Astrocyte (in vitro differentiated cells and primary cell): ENCODE data around the gene SATB2. TPM values are rescaled to one million over a fixed set of nuclear protein-coding genes. Genes with fewer than 3 reads are reported as not detected.

Experiments used
- DNase-seq: peaks from one replicate; pipeline ENCODE4 v3.0.0-alpha.2; 2010; ENCODE audit warnings: low read depth
- FAIRE-seq: peaks from 2 replicates; lab custom pipeline; 2011; peaks lifted over from hg19 to GRCh38; lab: Jason Lieb, UNC
- H2AFZ ChIP-seq: 2 replicates; pipeline ENCODE4 v1.6.0; 2012; ENCODE audit warnings: low read depth, low read length, inconsistent platforms
- H3K27ac ChIP-seq: 2 replicates; pipeline ENCODE4 v1.5.1; 2011; ENCODE audit warnings: low read depth, low read length, inconsistent platforms
- H3K27me3 ChIP-seq: 2 replicates; pipeline ENCODE4 v1.6.0; 2011; ENCODE audit warnings: low read length, inconsistent platforms; ENCODE audit not compliant: insufficient read depth
- H3K36me3 ChIP-seq: 2 replicates; pipeline ENCODE4 v1.5.1; 2011; ENCODE audit warnings: low read length, inconsistent platforms; ENCODE audit not compliant: insufficient read depth
- H3K4me1 ChIP-seq: 2 replicates; pipeline ENCODE4 v1.5.1; 2011; ENCODE audit warnings: low read length, inconsistent platforms; ENCODE audit not compliant: insufficient read depth
- H3K4me2 ChIP-seq: 2 replicates; pipeline ENCODE4 v1.6.0; 2012; ENCODE audit warnings: low read length, inconsistent platforms
- H3K4me3 ChIP-seq: 2 replicates; pipeline ENCODE4 v1.5.1; 2011; ENCODE audit warnings: low read depth, mild to moderate bottlenecking, low read length, inconsistent platforms; ENCODE audit not compliant: insufficient read depth
- H3K79me2 ChIP-seq: 2 replicates; pipeline ENCODE4 v1.6.0; 2012; ENCODE audit warnings: mild to moderate bottlenecking, low read length, inconsistent platforms; ENCODE audit not compliant: insufficient read depth
- H3K9ac ChIP-seq: 2 replicates; pipeline ENCODE4 v1.6.0; 2012; ENCODE audit warnings: mild to moderate bottlenecking, low read length, inconsistent platforms
- H3K9me3 ChIP-seq: 2 replicates; pipeline ENCODE4 v1.5.1; 2012; ENCODE audit warnings: low read depth, mild to moderate bottlenecking, low read length, inconsistent platforms; ENCODE audit not compliant: insufficient read depth
- H4K20me1 ChIP-seq: 2 replicates; pipeline ENCODE4 v1.6.0; 2012; ENCODE audit warnings: low read length, inconsistent platforms; ENCODE audit not compliant: insufficient read depth
- H3K27ac Mint-ChIP-seq: one replicate; pipeline ENCODE4 v1.8.0; 2021; ENCODE audit warnings: mild to moderate bottlenecking, mixed read lengths; ENCODE audit not compliant: unreplicated experiment
- H3K27me3 Mint-ChIP-seq: one replicate; pipeline ENCODE4 v1.8.0; 2021; ENCODE audit warnings: low read depth, mixed read lengths; ENCODE audit not compliant: unreplicated experiment
- H3K36me3 Mint-ChIP-seq: one replicate; pipeline ENCODE4 v1.8.0; 2021; ENCODE audit warnings: low read depth, mixed read lengths; ENCODE audit not compliant: unreplicated experiment
- H3K4me1 Mint-ChIP-seq: one replicate; pipeline ENCODE4 v1.8.0; 2021; ENCODE audit warnings: low read depth, mixed read lengths; ENCODE audit not compliant: unreplicated experiment
- H3K4me3 Mint-ChIP-seq: one replicate; pipeline ENCODE4 v1.8.0; 2021; ENCODE audit warnings: mild to moderate bottlenecking, moderate library complexity, mixed read lengths; ENCODE audit not compliant: unreplicated experiment
- H3K9me3 Mint-ChIP-seq: one replicate; pipeline ENCODE4 v1.8.0; 2021; ENCODE audit warnings: mild to moderate bottlenecking, mixed read lengths; ENCODE audit not compliant: unreplicated experiment
- CTCF ChIP-seq: IDR thresholded peaks from 2 replicates; pipeline ENCODE4 v1.5.1; 2011; ENCODE audit warnings: low read depth, mild to moderate bottlenecking, inconsistent platforms, low read length, moderate library complexity; ENCODE audit not compliant: insufficient read depth
- EZH2 ChIP-seq: IDR thresholded peaks from 2 replicates; pipeline ENCODE4 v1.6.1; 2012; ENCODE audit warnings: mild to moderate bottlenecking, low read length, inconsistent platforms; ENCODE audit not compliant: insufficient read depth
- total RNA-seq: library from RNA; stranded (reverse); gene quantifications from 2 replicates; pipeline ENCODE4 v1.2.1, GENCODE V29; 2021

The SATB2 gene
- total RNA-seq, 1 donor from 2014 or later = 12.3 TPM

GRCh38 chr2:199273042-199273511 is 184.7 kb downstream of the SATB2 start:
- no peaks in the 10 kb centered on the region for H3K36me3 Mint-ChIP-seq
- H3K27ac Mint-ChIP-seq = no peak overlapping the region
- no peak overlapping the region for H3K4me3 ChIP-seq
- H3K27me3 Mint-ChIP-seq = no peaks in the 10 kb centered on the region
- H2AFZ ChIP-seq = no peak overlapping the region
- peaks cover 10% of the 10 kb centered on the region for H3K4me1 ChIP-seq
- no peaks in the 10 kb centered on the region for H3K9me3 Mint-ChIP-seq
- no peaks in the 10 kb centered on the region for H3K27me3 ChIP-seq
- H3K9ac ChIP-seq = no peak overlapping the region
- H3K27ac ChIP-seq = no peak overlapping the region
- no peaks in the 10 kb centered on the region for H3K79me2 ChIP-seq
- H3K4me2 ChIP-seq = no peak overlapping the region
- H4K20me1 ChIP-seq = no peaks in the 10 kb centered on the region
- no peaks in the 10 kb centered on the region for H3K9me3 ChIP-seq
- TF ChIP-seq EZH2 (no peak), CTCF (no peak)
- peaks cover 3% of the 10 kb centered on the region for H3K36me3 ChIP-seq
- DNase-seq (peak; percentile 84), FAIRE-seq (peak; percentile 86)
- H3K4me3 Mint-ChIP-seq = no peak overlapping the region
- peaks cover 6% of the 10 kb centered on the region for H3K4me1 Mint-ChIP-seq

GRCh38 chr2:199261936-199262335 is 195.8 kb downstream of the SATB2 start:
- Histone ChIP-seq H3K79me2 (no peaks in the 10 kb centered on the region), H3K9ac (no peak overlapping the region), H3K27ac (no peak overlapping the region), H3K27me3 (no peaks in the 10 kb centered on the region), H3K4me2 (no peak overlapping the region), H3K4me3 (no peak overlapping the region), H2AFZ (no peak overlapping the region), H4K20me1 (no peaks in the 10 kb centered on the region), H3K4me1 (peaks cover 6% of the 10 kb centered on the region), H3K9me3 (peaks cover 3% of the 10 kb centered on the region), H3K36me3 (no peaks in the 10 kb centered on the region)
- DNase-seq (no peak), FAIRE-seq (no peak)
- TF ChIP-seq EZH2 (no peak), CTCF (no peak)
- Mint-ChIP-seq H3K9me3 (peaks cover 18% of the 10 kb centered on the region), H3K27ac (no peak overlapping the region), H3K36me3 (no peaks in the 10 kb centered on the region), H3K4me3 (no peak overlapping the region), H3K4me1 (no peaks in the 10 kb centered on the region), H3K27me3 (no peaks in the 10 kb centered on the region)

DNA sequence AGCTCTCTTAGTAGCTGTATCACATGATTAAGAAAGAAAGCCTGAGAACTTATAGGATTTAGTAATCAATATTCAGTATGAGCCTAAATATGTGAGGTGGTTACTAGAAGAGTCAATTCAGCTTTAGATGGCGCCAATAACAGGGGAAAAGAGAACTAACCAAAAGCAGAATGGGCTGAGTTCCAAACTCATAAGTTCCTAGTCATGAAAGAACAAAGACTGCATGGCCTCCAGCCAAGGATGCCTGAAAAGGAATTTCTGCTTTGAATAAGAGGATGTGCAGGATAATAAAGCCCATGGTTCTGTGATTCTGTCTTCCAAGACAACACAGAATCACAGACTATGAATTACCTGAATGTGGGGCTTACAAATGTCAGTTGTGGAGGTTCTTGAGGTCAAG is 196.5 kb downstream of the SATB2 start:
- Histone ChIP-seq H3K4me3 (no peak overlapping the region), H3K79me2 (no peaks in the 10 kb centered on the region), H4K20me1 (no peaks in the 10 kb centered on the region), H3K27ac (no peak overlapping the region), H3K9ac (no peak overlapping the region), H2AFZ (no peak overlapping the region), H3K27me3 (no peaks in the 10 kb centered on the region), H3K4me1 (peaks cover 6% of the 10 kb centered on the region), H3K9me3 (peaks cover 3% of the 10 kb centered on the region), H3K36me3 (no peaks in the 10 kb centered on the region), H3K4me2 (peak overlapping the region; percentile 13)
- H3K27me3 Mint-ChIP-seq = no peaks in the 10 kb centered on the region
- H3K27ac Mint-ChIP-seq = no peak overlapping the region
- TF ChIP-seq EZH2 (no peak), CTCF (no peak)
- FAIRE-seq (peak; percentile 72), DNase-seq (peak; percentile 81)
- no peaks in the 10 kb centered on the region for H3K36me3 Mint-ChIP-seq
- no peak overlapping the region for H3K4me3 Mint-ChIP-seq
- H3K9me3 Mint-ChIP-seq = peaks cover 18% of the 10 kb centered on the region
- no peaks in the 10 kb centered on the region for H3K4me1 Mint-ChIP-seq
